GM23248 (cell line): ENCODE measurements around the gene TPO. TPM values are rescaled to one million over a fixed set of nuclear protein-coding genes. Genes with fewer than 3 reads are reported as not detected.

Source experiments
- DNase-seq: peaks from one replicate; pipeline ENCODE4 v3.0.0-alpha.2; 2015
- H2AFZ ChIP-seq: fragments of 200-600 bp; sonication (generic); 2 replicates; pipeline ENCODE4 v1.6.1; 2016; ENCODE audit warnings: antibody characterized with exemption
- H3F3A ChIP-seq: fragments of 200-600 bp; sonication (generic); 2 replicates; pipeline ENCODE4 v1.6.1; 2016; ENCODE audit warnings: mild to moderate bottlenecking, antibody characterized with exemption, mixed run types; ENCODE audit not compliant: insufficient read depth
- H3K27ac ChIP-seq: fragments of 200-600 bp; sonication (generic); 2 replicates; pipeline ENCODE4 v1.5.1; 2016; ENCODE audit warnings: mild to moderate bottlenecking
- H3K27me3 ChIP-seq: fragments of 200-600 bp; sonication (generic); replicated peaks from 2 replicates; pipeline ENCODE4 v1.6.1; 2016; ENCODE audit warnings: mild to moderate bottlenecking; ENCODE audit not compliant: insufficient read depth
- H3K36me3 ChIP-seq: fragments of 200-600 bp; sonication (generic); 2 replicates; pipeline ENCODE4 v1.6.1; 2016; ENCODE audit warnings: low read depth, mild to moderate bottlenecking
- H3K4me1 ChIP-seq: fragments of 200-600 bp; sonication (generic); 2 replicates; pipeline ENCODE4 v1.6.1; 2016; ENCODE audit warnings: mild to moderate bottlenecking; ENCODE audit not compliant: insufficient read depth
- H3K4me2 ChIP-seq: fragments of 200-600 bp; sonication (generic); one replicate; pipeline ENCODE4 v1.6.1; 2016; ENCODE audit warnings: mild to moderate bottlenecking; ENCODE audit not compliant: unreplicated experiment
- H3K4me3 ChIP-seq: fragments of 200-600 bp; sonication (generic); 2 replicates; pipeline ENCODE4 v1.5.1; 2016; ENCODE audit warnings: mild to moderate bottlenecking
- H3K79me2 ChIP-seq: fragments of 200-600 bp; sonication (generic); 2 replicates; pipeline ENCODE4 v1.6.1; 2016; ENCODE audit warnings: mild to moderate bottlenecking; ENCODE audit not compliant: insufficient read depth
- H3K9ac ChIP-seq: fragments of 200-600 bp; sonication (generic); 2 replicates; pipeline ENCODE4 v1.6.1; 2016; ENCODE audit warnings: mild to moderate bottlenecking
- H3K9me2 ChIP-seq: fragments of 200-600 bp; sonication (generic); 2 replicates; pipeline ENCODE4 v1.6.1; 2016; ENCODE audit warnings: mixed run types, mild to moderate bottlenecking, moderate library complexity; ENCODE audit not compliant: insufficient read depth
- H3K9me3 ChIP-seq: fragments of 200-600 bp; sonication (generic); one replicate; pipeline ENCODE4 v1.6.1; 2017; ENCODE audit warnings: low read depth
- H4K20me1 ChIP-seq: fragments of 200-600 bp; sonication (generic); 2 replicates; pipeline ENCODE4 v1.6.0; 2016; ENCODE audit not compliant: insufficient read depth
- EZH2 ChIP-seq: fragments of 200-600 bp; sonication (generic); IDR thresholded peaks from 2 replicates; pipeline ENCODE4 v1.6.1; 2018; ENCODE audit warnings: antibody characterized with exemption, mild to moderate bottlenecking; ENCODE audit not compliant: insufficient read depth, poor library complexity, severe bottlenecking
- EZH2phosphoT487 ChIP-seq: fragments of 200-600 bp; sonication (generic); IDR thresholded peaks from 2 replicates; pipeline ENCODE4 v1.6.1; 2018; ENCODE audit warnings: antibody characterized with exemption, moderate library complexity, mild to moderate bottlenecking, low read depth; ENCODE audit not compliant: insufficient read depth
- WGBS, 2 experiments: methylation state at CpG; one replicate each; pipeline ENCODE4 v1.1.6; 2015 to 2017; ENCODE audit warnings: low lambda C conversion rate in 2 of 2, low coverage in 1 of 2; ENCODE audit errors: missing lambda C conversion rate in 2 of 2; 5-methylcytosine and 5-hydroxymethylcytosine counted together
- in situ Hi-C: fragments of 300-500 bp; cut with MboI; formaldehyde crosslinking; loops from 2 replicates; pipeline ENCODE4 v1.15.0; 2020
- polyA plus RNA-seq: library from polyadenylated mRNA; unstranded; fragments of >200 nt; fragmentation: Nextera tagmentation; extraction: Ambion mirVana; gene quantifications from 2 replicates; pipeline ENCODE4 v1.2.1, GENCODE V29; 2016
- total RNA-seq: library from RNA; depleted of rRNA; stranded (reverse); fragments of >200 nt; shearing (Covaris generic); gene quantifications from 2 replicates; pipeline ENCODE4 v1.2.3, GENCODE V29; 2014

TPO gene
- total and polyA plus RNA-seq, 2 experiments from 2014 or later, result not detected

DNA sequence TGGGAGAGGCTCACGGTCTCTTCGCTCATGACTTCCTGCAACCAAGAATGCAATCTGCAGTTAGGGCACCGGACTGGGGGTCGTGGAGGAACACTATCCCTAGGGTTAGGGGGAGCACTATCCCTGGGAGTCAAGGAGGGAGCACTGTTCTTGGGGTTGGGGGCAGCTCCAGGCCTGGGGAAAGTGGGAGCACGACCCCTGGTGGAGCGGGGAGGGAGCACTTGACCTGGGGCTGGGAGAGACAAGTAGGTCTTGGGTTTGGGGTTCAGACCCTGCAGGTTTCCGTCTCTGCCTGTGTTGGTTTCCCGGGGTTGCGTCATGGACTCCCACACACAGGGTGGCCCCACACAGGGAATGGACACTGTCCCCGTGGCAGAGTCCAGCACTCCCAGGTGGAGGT lies 133.6 kb downstream of the TPO start:
- Histone ChIP-seq H3F3A (no peaks in the 10 kb centered on the region), H3K9me2 (no peaks in the 10 kb centered on the region), H3K4me3 (no peak overlapping the region), H3K9me3 (no peaks in the 10 kb centered on the region), H3K27me3 (no peaks in the 10 kb centered on the region), H3K4me2 (no peak overlapping the region), H2AFZ (no peak overlapping the region), H3K27ac (no peak overlapping the region), H4K20me1 (no peaks in the 10 kb centered on the region), H3K4me1 (no peaks in the 10 kb centered on the region), H3K79me2 (no peaks in the 10 kb centered on the region), H3K9ac (no peak overlapping the region), H3K36me3 (no peaks in the 10 kb centered on the region)
- TF ChIP-seq EZH2phosphoT487, result no peak
- no peak for TF ChIP-seq EZH2
- no peak for DNase-seq
- in situ Hi-C loops, result loop anchor here (25.0 kb wide), 2 partner anchors 685 to 860 kb away; partner anchors contain the start of gene TMEM18
- WGBS, 2 experiments, result 83 to 89% methylated on average over 9 of the region's 10 CpGs

DNA sequence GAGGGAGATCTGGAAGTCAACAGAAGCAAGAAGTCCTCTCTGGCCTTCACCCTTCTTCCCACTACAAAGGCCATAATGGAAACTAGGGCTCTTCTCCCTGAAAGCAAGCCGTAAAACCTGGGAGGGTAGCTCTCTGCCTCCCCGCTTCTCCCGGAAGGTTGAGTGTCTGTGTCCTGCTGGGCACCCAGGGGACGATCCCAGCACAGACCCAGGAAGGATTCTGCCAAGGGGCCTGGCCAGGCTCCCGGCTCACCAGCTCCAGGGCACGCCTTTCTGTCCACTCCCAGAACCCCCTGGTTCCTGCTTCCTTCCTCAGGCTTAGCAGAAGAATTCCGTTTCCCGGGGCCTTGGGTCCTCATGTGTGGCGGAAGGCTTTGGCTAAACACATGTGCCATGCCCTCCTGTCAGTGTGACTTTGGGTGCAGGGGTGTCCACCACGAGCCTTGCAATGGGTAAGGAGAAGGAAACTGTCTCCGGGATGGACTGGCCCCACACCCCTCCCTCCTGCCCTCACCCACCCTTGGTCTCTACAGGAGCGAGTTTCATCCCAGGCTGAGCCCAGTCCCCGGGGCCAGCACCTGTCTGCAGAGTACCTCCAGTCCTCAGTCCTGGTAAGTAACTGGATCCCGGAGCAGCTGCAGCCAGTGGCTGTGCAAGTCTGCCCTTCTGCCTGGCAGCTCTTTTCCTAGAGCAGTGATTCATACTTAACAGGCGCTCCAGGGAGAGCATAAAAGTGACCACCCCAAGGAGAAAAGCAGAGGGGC lies 135.8 kb downstream of the TPO start:
- H3K79me2 ChIP-seq, result no peaks in the 10 kb centered on the region
- no peak overlapping the region for H3K4me2 ChIP-seq
- 78 to 84% methylated on average over 15 of the region's 15 CpGs for WGBS, 2 experiments
- H2AFZ ChIP-seq, result no peak overlapping the region
- in situ Hi-C loops, result loop anchor here (25.0 kb wide), 2 partner anchors 687 to 862 kb away; partner anchors contain the start of gene TMEM18
- H3K9ac ChIP-seq, result no peak overlapping the region
- no peaks in the 10 kb centered on the region for H4K20me1 ChIP-seq
- H3K4me1 ChIP-seq, result peaks cover 11% of the 10 kb centered on the region
- no peaks in the 10 kb centered on the region for H3K9me3 ChIP-seq
- H3K27ac ChIP-seq, result no peak overlapping the region
- peak; percentile 13 for DNase-seq
- H3F3A ChIP-seq, result peaks cover 13% of the 10 kb centered on the region
- no peak for TF ChIP-seq EZH2phosphoT487
- no peak for TF ChIP-seq EZH2
- H3K36me3 ChIP-seq, result no peaks in the 10 kb centered on the region
- H3K9me2 ChIP-seq, result no peaks in the 10 kb centered on the region
- H3K27me3 ChIP-seq, result no peaks in the 10 kb centered on the region
- H3K4me3 ChIP-seq, result no peak overlapping the region

DNA sequence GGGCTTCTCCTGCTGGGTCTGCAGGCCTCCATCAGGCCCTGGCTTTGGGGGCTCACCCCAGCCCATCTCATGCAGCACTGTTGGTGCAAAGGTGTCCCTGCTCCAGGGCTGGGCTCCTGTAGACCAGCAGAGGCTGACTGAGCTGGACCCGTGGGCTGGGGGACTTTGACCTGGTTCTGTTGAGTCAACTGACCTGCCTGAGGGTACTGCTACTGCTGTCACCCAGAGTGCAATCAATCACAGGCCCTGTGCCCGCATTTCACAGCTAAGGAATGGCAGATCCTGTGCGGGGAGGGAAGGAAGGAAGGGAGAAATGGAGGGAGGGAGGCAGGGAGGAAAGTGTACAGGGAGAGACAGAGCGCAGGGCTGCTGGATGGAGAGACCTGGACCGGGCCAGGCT lies 136.8 kb downstream of the TPO start:
- Histone ChIP-seq H2AFZ (no peak overlapping the region), H3K36me3 (no peaks in the 10 kb centered on the region), H3K27ac (no peak overlapping the region), H3F3A (peaks cover 16% of the 10 kb centered on the region), H3K9ac (no peak overlapping the region), H3K4me2 (no peak overlapping the region), H3K9me2 (no peaks in the 10 kb centered on the region), H3K27me3 (no peaks in the 10 kb centered on the region), H4K20me1 (no peaks in the 10 kb centered on the region), H3K4me1 (peaks cover 15% of the 10 kb centered on the region), H3K9me3 (no peaks in the 10 kb centered on the region), H3K4me3 (no peak overlapping the region), H3K79me2 (no peaks in the 10 kb centered on the region)
- DNase-seq, result no peak
- TF ChIP-seq EZH2 (no peak), EZH2phosphoT487 (no peak)
- 53 to 65% methylated on average over 4 to 5 of the region's 5 CpGs for WGBS, 2 experiments
- in situ Hi-C loops, result no loop called here

DNA sequence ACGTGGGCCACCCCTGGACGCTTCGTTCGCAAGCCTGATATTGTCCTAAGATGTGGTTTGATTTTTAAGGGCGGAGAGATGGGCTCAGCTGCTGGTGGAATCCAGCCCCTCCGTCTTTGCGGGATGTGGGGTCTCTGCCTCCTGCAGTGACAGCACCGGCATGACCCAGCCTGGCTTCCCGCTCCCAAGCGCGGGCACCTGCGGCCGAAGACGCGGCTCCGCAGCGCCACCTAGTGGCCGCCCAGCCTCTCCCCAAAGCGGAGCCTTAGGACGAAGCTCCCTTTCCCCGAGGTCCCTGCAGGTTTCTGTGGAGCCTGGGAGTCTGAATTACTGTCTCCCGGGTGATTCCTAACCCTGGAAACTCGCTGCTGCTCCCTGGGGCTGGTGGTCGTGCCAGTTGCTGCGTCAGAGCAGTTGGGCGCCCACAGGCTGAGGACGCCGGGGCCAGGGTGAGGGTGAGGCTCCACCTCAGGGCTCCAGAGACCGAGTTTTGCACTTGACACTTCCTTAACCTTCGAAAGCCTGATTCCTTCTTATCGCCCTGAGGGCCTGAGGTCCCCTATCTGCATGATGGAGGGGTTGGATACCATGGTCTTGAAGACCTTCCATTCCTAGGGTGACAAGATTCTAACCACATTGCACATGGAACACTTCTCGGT lies 137.5 kb downstream of the TPO start:
- Histone ChIP-seq H3K4me3 (peak overlapping the region; percentile 17; the same call in 1 of the 2 replicates), H4K20me1 (no peaks in the 10 kb centered on the region), H3K79me2 (no peaks in the 10 kb centered on the region), H3K27me3 (no peaks in the 10 kb centered on the region), H3K9ac (no peak overlapping the region), H3F3A (peaks cover 16% of the 10 kb centered on the region), H3K36me3 (no peaks in the 10 kb centered on the region), H3K27ac (no peak overlapping the region), H2AFZ (peak overlapping the region; percentile 57; the same call in 1 of the 2 replicates), H3K9me3 (no peaks in the 10 kb centered on the region), H3K4me1 (peaks cover 15% of the 10 kb centered on the region), H3K4me2 (peak overlapping the region; percentile 65), H3K9me2 (no peaks in the 10 kb centered on the region)
- 20 to 25% methylated on average over 29 to 32 of the region's 32 CpGs for WGBS, 2 experiments
- DNase-seq, result peak; percentile 62
- in situ Hi-C loops, result no loop called here
- TF ChIP-seq EZH2 (no peak), EZH2phosphoT487 (no peak)
